Thoracic aorta (tissue), 2 donors: ENCODE data around the gene LDHD. TPM values are rescaled to one million over a fixed set of nuclear protein-coding genes. Genes with fewer than 3 reads are reported as not detected.
"Not testable (repeated sequence)": the region's sequence is repeated elsewhere in the genome, so short reads cannot be mapped to it uniquely, and the experiment has no call there.

ENCODE experiments used
- ATAC-seq: fragments of 150-250 bp; one replicate; pipeline ENCODE4 v1.8.0; 2017; ENCODE audit warnings: low read depth; ENCODE audit not compliant: insufficient number of reproducible peaks, low FRiP score
- DNase-seq: peaks from one replicate; pipeline ENCODE4 v3.0.0-alpha.2; 2020; ENCODE audit warnings: low spot score
- H3K27ac ChIP-seq, 2 donors: fragments of 200-600 bp; sonication (generic); 1 replicate in 1 of 2; 2 replicates in 1 of 2; pipeline ENCODE4 v1.5.1; 2016; ENCODE audit warnings: mild to moderate bottlenecking in 2 of 2, moderate library complexity in 2 of 2
- H3K27me3 ChIP-seq: fragments of 200-600 bp; sonication (generic); replicated peaks from 2 replicates; pipeline ENCODE4 v1.6.0; 2016; ENCODE audit warnings: mild to moderate bottlenecking; ENCODE audit not compliant: insufficient read depth
- H3K36me3 ChIP-seq: fragments of 200-600 bp; sonication (generic); one replicate; pipeline ENCODE4 v1.5.1; 2016
- H3K4me1 ChIP-seq, 2 donors: fragments of 200-600 bp; sonication (generic); 1 replicate in 1 of 2; 2 replicates in 1 of 2; pipeline versions ENCODE4 v1.5.1 to v1.6.0; 2016; ENCODE audit warnings: low read depth in 2 of 2, mild to moderate bottlenecking in 1 of 2; ENCODE audit not compliant: control insufficient read depth in 1 of 2
- H3K4me3 ChIP-seq: fragments of 200-600 bp; sonication (generic); 2 replicates; pipeline ENCODE4 v1.5.1; 2016; ENCODE audit warnings: mild to moderate bottlenecking
- H3K9me3 ChIP-seq: fragments of 200-600 bp; sonication (generic); 2 replicates; pipeline ENCODE4 v1.5.1; 2016
- total RNA-seq, 2 donors: library from RNA; depleted of rRNA; stranded (reverse); fragments of >200 nt; gene quantifications; one replicate each; pipeline versions ENCODE4 v1.1.0 to v1.2.3, GENCODE V29; 2016
- TF ChIP-seq, protein P1 (sequence below): fragments of 200-600 bp; sonication (generic); IDR thresholded peaks from one replicate; pipeline ENCODE4 v1.5.1; 2019; ENCODE audit warnings: antibody characterized with exemption

The LDHD gene
- total RNA-seq, 2 donors from 2014 or later = 7.2 to 14.1 TPM

GRCh38 chr16:75093598-75094540, 22.7 kb downstream of the LDHD start:
- ATAC-seq = no peak
- Histone ChIP-seq H3K4me3 (no peak overlapping the region), H3K9me3 (no peaks in the 10 kb centered on the region), H3K27ac (no peak overlapping the region), H3K36me3 (no peaks in the 10 kb centered on the region), H3K27me3 (no peaks in the 10 kb centered on the region), H3K4me1 (peaks cover 0 to 21% of the 10 kb centered on the region in 2 donors)
- TF ChIP-seq, protein P1, sequence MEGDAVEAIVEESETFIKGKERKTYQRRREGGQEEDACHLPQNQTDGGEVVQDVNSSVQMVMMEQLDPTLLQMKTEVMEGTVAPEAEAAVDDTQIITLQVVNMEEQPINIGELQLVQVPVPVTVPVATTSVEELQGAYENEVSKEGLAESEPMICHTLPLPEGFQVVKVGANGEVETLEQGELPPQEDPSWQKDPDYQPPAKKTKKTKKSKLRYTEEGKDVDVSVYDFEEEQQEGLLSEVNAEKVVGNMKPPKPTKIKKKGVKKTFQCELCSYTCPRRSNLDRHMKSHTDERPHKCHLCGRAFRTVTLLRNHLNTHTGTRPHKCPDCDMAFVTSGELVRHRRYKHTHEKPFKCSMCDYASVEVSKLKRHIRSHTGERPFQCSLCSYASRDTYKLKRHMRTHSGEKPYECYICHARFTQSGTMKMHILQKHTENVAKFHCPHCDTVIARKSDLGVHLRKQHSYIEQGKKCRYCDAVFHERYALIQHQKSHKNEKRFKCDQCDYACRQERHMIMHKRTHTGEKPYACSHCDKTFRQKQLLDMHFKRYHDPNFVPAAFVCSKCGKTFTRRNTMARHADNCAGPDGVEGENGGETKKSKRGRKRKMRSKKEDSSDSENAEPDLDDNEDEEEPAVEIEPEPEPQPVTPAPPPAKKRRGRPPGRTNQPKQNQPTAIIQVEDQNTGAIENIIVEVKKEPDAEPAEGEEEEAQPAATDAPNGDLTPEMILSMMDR = no peak
- DNase-seq = no peak

DNA sequence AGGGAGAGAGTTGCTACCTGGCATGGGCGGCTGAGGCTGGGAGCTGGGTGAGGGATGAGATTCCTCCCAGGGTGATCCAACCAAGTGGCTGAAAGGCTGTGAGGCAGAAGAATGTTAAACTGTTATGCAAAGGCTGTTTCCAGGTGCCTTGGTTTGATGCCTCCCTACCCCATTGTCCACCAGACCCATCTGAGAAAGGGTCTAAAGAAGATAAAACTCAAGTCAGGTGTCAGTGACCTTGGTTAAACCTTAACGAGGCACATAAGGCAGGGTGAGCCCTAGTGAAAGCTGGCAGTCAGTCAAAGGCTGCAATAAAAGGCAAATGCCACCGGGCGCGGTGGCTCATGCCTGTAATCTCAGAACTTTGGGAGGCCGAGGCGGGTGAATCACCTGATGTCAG, 23.8 kb downstream of the LDHD start:
- H3K27ac ChIP-seq = no peak overlapping the region
- TF ChIP-seq, protein P1 = no peak

DNA sequence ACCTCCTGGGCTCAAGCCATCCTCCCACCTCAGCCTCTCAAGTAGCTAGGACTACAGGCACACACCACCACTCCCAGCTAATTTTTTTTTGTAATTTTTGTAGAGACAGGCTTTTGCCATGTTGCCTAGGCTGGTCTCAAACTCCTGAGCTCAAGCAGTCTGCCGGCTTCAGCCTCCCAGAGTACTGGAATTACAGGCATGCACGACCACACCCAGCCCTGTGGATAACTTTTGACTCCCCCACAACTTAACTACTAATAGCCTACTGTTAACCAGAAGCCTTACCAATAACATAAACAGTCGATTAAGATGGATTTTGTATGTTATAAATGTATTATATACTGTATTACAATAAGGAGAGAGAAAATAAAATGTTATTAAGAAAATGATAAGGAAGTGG, 25.0 kb downstream of the LDHD start:
- H3K27me3 ChIP-seq, H3K27ac ChIP-seq, ATAC-seq, H3K9me3 ChIP-seq, H3K36me3 ChIP-seq, H3K4me3 ChIP-seq, DNase-seq: not testable (repeated sequence)
- H3K4me1 ChIP-seq = peaks cover 4 to 16% of the 10 kb centered on the region in 2 donors

More for the DNA sequence above, 23.8 kb downstream of the LDHD start:
- DNase-seq = no peak
- ATAC-seq = no peak
- no peaks in the 10 kb centered on the region for H3K9me3 ChIP-seq
- H3K36me3 ChIP-seq = no peaks in the 10 kb centered on the region
- peaks cover 0 to 16% of the 10 kb centered on the region in 2 donors for H3K4me1 ChIP-seq
- H3K27me3 ChIP-seq = no peaks in the 10 kb centered on the region
- no peak overlapping the region for H3K4me3 ChIP-seq

DNA sequence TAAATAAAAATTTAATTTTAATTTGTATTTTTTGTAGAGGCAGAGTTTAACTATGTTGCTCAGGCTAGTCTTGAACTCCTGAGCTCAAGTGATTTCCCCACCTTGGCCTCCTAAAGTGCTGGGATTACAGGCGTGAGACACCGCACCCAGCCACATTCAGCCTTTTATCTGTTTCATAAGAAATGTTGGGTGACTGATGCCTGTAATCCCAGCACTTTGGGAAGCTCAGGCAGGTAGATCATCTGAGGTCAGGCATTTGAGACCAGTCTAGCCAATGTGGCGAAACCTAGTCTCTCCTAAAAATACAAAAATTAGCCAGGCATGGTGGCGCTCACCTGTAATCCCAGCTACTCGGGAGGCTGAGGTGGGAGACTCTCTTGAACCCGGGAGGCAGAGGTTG, 25.7 kb downstream of the LDHD start:
- not testable (repeated sequence) for H3K27me3 ChIP-seq, H3K9me3 ChIP-seq, H3K36me3 ChIP-seq, DNase-seq, ATAC-seq, H3K27ac ChIP-seq, H3K4me3 ChIP-seq
- peaks cover 4 to 11% of the 10 kb centered on the region in 2 donors for H3K4me1 ChIP-seq

DNA sequence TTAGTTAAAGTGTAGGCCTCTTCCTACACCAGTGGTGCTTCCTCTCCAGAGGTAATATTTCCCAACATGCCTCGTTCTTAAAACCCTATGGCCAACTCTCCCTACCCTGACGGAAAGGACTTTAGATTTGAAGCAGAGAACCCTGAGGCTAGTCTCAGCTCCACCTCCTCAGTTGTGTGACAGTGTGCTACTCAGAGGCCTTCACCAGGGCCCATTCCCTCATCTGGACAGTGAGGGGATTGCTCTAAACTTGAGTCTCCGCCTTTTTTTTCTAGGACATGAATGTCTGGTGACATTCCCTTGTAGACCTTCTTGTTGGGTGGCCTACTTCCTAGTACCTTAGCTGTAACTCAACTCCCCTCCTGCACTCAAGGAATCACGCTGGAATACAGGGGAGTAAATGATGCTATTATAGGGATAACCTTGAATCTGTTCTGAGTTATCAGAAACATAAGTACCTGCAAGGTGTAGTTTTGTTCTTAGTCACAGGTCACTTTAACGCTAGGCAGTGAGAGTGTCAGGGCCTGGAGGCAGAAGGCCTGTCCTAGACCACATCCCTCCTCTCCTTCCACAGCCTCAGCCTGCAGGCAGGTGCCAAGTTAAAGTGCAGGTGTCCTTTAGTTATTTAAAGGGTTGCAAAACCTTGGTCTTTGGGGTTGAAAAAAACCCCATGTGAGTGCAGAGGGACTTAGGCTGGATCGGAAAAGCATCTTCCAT, 26.9 kb downstream of the LDHD start:
- no peaks in the 10 kb centered on the region for H3K36me3 ChIP-seq
- TF ChIP-seq, protein P1 = no peak
- no peak overlapping the region for H3K4me3 ChIP-seq
- peaks cover 4 to 11% of the 10 kb centered on the region in 2 donors for H3K4me1 ChIP-seq
- H3K27ac ChIP-seq = no peak overlapping the region
- H3K27me3 ChIP-seq = no peaks in the 10 kb centered on the region
- H3K9me3 ChIP-seq = no peaks in the 10 kb centered on the region
- DNase-seq = no peak
- ATAC-seq = no peak

GRCh38 chr16:75088934-75089333, 27.6 kb downstream of the LDHD start:
- Histone ChIP-seq H3K27me3 (no peaks in the 10 kb centered on the region), H3K36me3 (no peaks in the 10 kb centered on the region), H3K4me1 (peaks cover 4 to 11% of the 10 kb centered on the region in 2 donors), H3K27ac (no peak overlapping the region), H3K4me3 (no peak overlapping the region), H3K9me3 (no peaks in the 10 kb centered on the region)
- DNase-seq (no peak), ATAC-seq (no peak)
- TF ChIP-seq, protein P1 = no peak
